Natural killer cell (primary cell): Measurements from ENCODE around the gene MCOLN1. TPM values are rescaled to one million over a fixed set of nuclear protein-coding genes. Genes with fewer than 3 reads are reported as not detected.
A peak's percentile ranks its signal among the peaks of the same experiment; 100 is the strongest.

Experiments used
- ATAC-seq, 3 donors: fragments of 150-1000 bp in 2 of 3; fragments of 200-7000 bp in 1 of 3; cut with Tn5 transposase; 1 replicate in 1 of 3; 2 replicates in 2 of 3; pipeline ENCODE4 v1.10.0; 2021; ENCODE audit warnings: mild to moderate bottlenecking in 2 of 3, moderate library complexity in 2 of 3
- DNase-seq, 2 donors: peaks; one replicate each; pipeline versions ENCODE4 v3.0.0 to v3.0.0-alpha.2; 2013 to 2021; ENCODE audit warnings: mixed read lengths in 1 of 2
- H3K27ac ChIP-seq: one replicate; pipeline ENCODE4 v1.5.1; 2013; ENCODE audit warnings: mild to moderate bottlenecking, low read length
- H3K27me3 ChIP-seq: one replicate; pipeline ENCODE4 v1.6.1; 2013; ENCODE audit warnings: low read length; ENCODE audit not compliant: control insufficient read depth, insufficient read depth
- H3K36me3 ChIP-seq: one replicate; pipeline ENCODE4 v1.6.1; 2013; ENCODE audit warnings: low read length; ENCODE audit not compliant: control insufficient read depth, insufficient read depth
- H3K4me1 ChIP-seq: one replicate; pipeline ENCODE4 v1.6.1; 2013; ENCODE audit warnings: low read length; ENCODE audit not compliant: control insufficient read depth, insufficient read depth
- H3K4me3 ChIP-seq: one replicate; pipeline ENCODE4 v1.5.1; 2013; ENCODE audit warnings: low read length
- H3K9me3 ChIP-seq: one replicate; pipeline ENCODE4 v1.6.1; 2013; ENCODE audit warnings: low read length; ENCODE audit not compliant: control insufficient read depth, insufficient read depth
- H3K27ac Mint-ChIP-seq, 2 donors: one replicate each; pipeline ENCODE4 v1.8.0; 2022; ENCODE audit warnings: mild to moderate bottlenecking in 2 of 2, mixed read lengths in 2 of 2, moderate library complexity in 1 of 2
- H3K27me3 Mint-ChIP-seq, 2 donors: one replicate each; pipeline ENCODE4 v1.8.0; 2022; ENCODE audit warnings: low read depth in 2 of 2, mixed read lengths in 2 of 2
- H3K36me3 Mint-ChIP-seq: one replicate; pipeline ENCODE4 v1.8.0; 2022; ENCODE audit warnings: mixed read lengths
- H3K4me1 Mint-ChIP-seq, 2 donors: one replicate each; pipeline ENCODE4 v1.8.0; 2022; ENCODE audit warnings: mixed read lengths in 2 of 2
- H3K4me3 Mint-ChIP-seq: one replicate; pipeline ENCODE4 v1.8.0; 2022; ENCODE audit warnings: mild to moderate bottlenecking, moderate library complexity, mixed read lengths
- H3K9me3 Mint-ChIP-seq, 2 donors: one replicate each; pipeline ENCODE4 v1.8.0; 2022; ENCODE audit warnings: mixed read lengths in 2 of 2
- CTCF ChIP-seq: fragments of 200-600 bp; IDR thresholded peaks from one replicate; pipeline ENCODE4 v1.8.0; 2022; ENCODE audit warnings: antibody characterized with exemption
- WGBS: methylation state at CpG from one replicate; pipeline ENCODE4 v1.1.7; 2013; ENCODE audit warnings: missing lambda C conversion rate; ENCODE audit not compliant: insufficient coverage; 5-methylcytosine and 5-hydroxymethylcytosine counted together
- intact Hi-C: fragments of 100-400 bp; cut with micrococcal nuclease; formaldehyde crosslinking; loops from one replicate; pipeline ENCODE4 v1.14.2; 2022
- total RNA-seq, 4 donors: library from RNA; stranded (reverse); fragments of 120-200 nt in 1 of 4; gene quantifications; one replicate each; pipeline versions ENCODE4 v1.2.3 to v1.2.4, GENCODE V29; 2013 to 2022

Gene MCOLN1
- total RNA-seq, 3 donors from 2014 or later (not counting 1 experiment from before 2014, with no cell fraction given): 22.9 to 37.6 (median 27.8) TPM

- Histone ChIP-seq H3K27ac (no peak overlapping the region), H3K9me3 (no peaks in the 10 kb centered on the region), H3K36me3 (peaks cover 3% of the 10 kb centered on the region), H3K4me3 (no peak overlapping the region), H3K27me3 (no peaks in the 10 kb centered on the region), H3K4me1 (peaks cover 17% of the 10 kb centered on the region)
- Mint-ChIP-seq H3K4me3 (no peak overlapping the region), H3K36me3 (no peaks in the 10 kb centered on the region), H3K4me1 (peaks cover 8% of the 10 kb centered on the region in 2 donors), H3K27me3 (no peaks in the 10 kb centered on the region), H3K9me3 (no peaks in the 10 kb centered on the region), H3K27ac (no peak overlapping the region)
- 95% methylated on average over 33 of the region's 33 CpGs for WGBS
- TF ChIP-seq CTCF: no peak
- no peak for ATAC-seq
- intact Hi-C loops: no loop called here
- no peak for DNase-seq
Measured at GRCh38 chr19:7529610-7530490, 7.4 kb downstream of the MCOLN1 start.

GRCh38 chr19:7533281-7533885, 11.0 kb downstream of the MCOLN1 start:
- peak overlapping the region; percentile 96 for H3K4me3 Mint-ChIP-seq

GRCh38 chr19:7533925-7534480, 11.6 kb downstream of the MCOLN1 start:
- Histone ChIP-seq H3K27me3 (no peaks in the 10 kb centered on the region), H3K27ac (peak overlapping the region; percentile 66), H3K9me3 (no peaks in the 10 kb centered on the region), H3K4me1 (peaks cover 32% of the 10 kb centered on the region), H3K36me3 (peaks cover 6% of the 10 kb centered on the region), H3K4me3 (peak overlapping the region; percentile 96)
- no peak for TF ChIP-seq CTCF
- WGBS: under 1% methylated on average over 41 of the region's 41 CpGs
- Mint-ChIP-seq H3K9me3 (no peaks in the 10 kb centered on the region), H3K36me3 (no peaks in the 10 kb centered on the region), H3K4me1 (peaks cover 17 to 23% of the 10 kb centered on the region in 2 donors), H3K4me3 (peak overlapping the region; percentile 96), H3K27ac (peak overlapping the region; percentile 87 to 93), H3K27me3 (no peaks in the 10 kb centered on the region)
- peak; percentile 77 to 92 for DNase-seq
- intact Hi-C loops: loop anchor here (1.0 kb wide), 1 partner anchor 12 kb away; the partner anchor contains the start of gene MCOLN1
- peak; percentile 54 to 66 (median 64) for ATAC-seq

More at GRCh38 chr19:7533281-7533885, 11.0 kb downstream of the MCOLN1 start:
- Mint-ChIP-seq H3K9me3 (no peaks in the 10 kb centered on the region), H3K36me3 (no peaks in the 10 kb centered on the region), H3K4me1 (peaks cover 17 to 23% of the 10 kb centered on the region in 2 donors), H3K27me3 (no peaks in the 10 kb centered on the region), H3K27ac (peak overlapping the region in 1 of 2 donors; percentile 93)
- Histone ChIP-seq H3K9me3 (no peaks in the 10 kb centered on the region), H3K27ac (peak overlapping the region; percentile 16), H3K36me3 (peaks cover 6% of the 10 kb centered on the region), H3K4me1 (peaks cover 32% of the 10 kb centered on the region), H3K4me3 (peak overlapping the region; percentile 96), H3K27me3 (no peaks in the 10 kb centered on the region)
- no peak for ATAC-seq
- 63% methylated on average over 30 of the region's 30 CpGs for WGBS
- DNase-seq: no peak
- no peak for TF ChIP-seq CTCF
- intact Hi-C loops: no loop called here
